K562 (cell line): ENCODE results near the gene CBL. TPM values are rescaled to one million over a fixed set of nuclear protein-coding genes. Genes with fewer than 3 reads are reported as not detected.

Experiments used
- ATAC-seq: fragments of 200-7000 bp; cut with Tn5 transposase; 3 replicates; pipeline ENCODE4 v1.9.1; 2020; ENCODE audit warnings: moderate library complexity
- BruUV-seq: library from RNA; stranded (reverse); fragments of 400-500 nt; replicated peaks from 2 replicates; lab custom pipeline; 2021; lab: Mats Ljungman, UMichigan
- CTCF ChIA-PET: fragments of 300-600 bp; formaldehyde crosslinking; extraction: SDS; loops from one replicate; lab custom pipeline; 2021; ENCODE audit warnings: low intra/inter-chr PET ratio; lab: Yijun Ruan, JAX
- POLR2A ChIA-PET: fragments of 300-600, 350-650 bp; sonication (Branson Sonifier 250); formaldehyde crosslinking; extraction: SDS; loops from one replicate; lab custom pipeline; 2021; ENCODE audit warnings: antibody characterized with exemption, inconsistent platforms; lab: Yijun Ruan, JAX
- DNase-seq, 4 experiments: peaks; one replicate each; pipeline versions ENCODE4 v3.0.0 to v3.0.0-alpha.2; 2011 to 2018; ENCODE audit warnings: low spot score in 3 of 4, mixed read lengths in 3 of 4; ENCODE audit errors: extremely low read depth in 1 of 4
- FAIRE-seq: peaks from 2 replicates; lab custom pipeline; 2011; peaks lifted over from hg19 to GRCh38; lab: Jason Lieb, UNC
- H2AFZ ChIP-seq: 2 replicates; pipeline ENCODE4 v1.6.0; 2011; ENCODE audit warnings: low read depth, low read length, control low read depth, inconsistent platforms
- H3K27ac ChIP-seq: fragments of 200-600 bp; 3 replicates; pipeline ENCODE4 v1.8.0; 2011; ENCODE audit warnings: low read depth, mild to moderate bottlenecking, control low read depth, inconsistent platforms, low read length, moderate library complexity, mixed read lengths; ENCODE audit errors: extremely low read depth
- H3K27me3 ChIP-seq, 2 experiments: fragments of 300-600 bp in 1 of 2; 2 replicates in 1 of 2; 3 replicates in 1 of 2; pipeline versions ENCODE4 v1.6.0 to v1.8.0; 2011; ENCODE audit warnings: inconsistent platforms in 2 of 2, low read length in 2 of 2, mild to moderate bottlenecking in 1 of 2, mixed read lengths in 1 of 2, moderate library complexity in 1 of 2; ENCODE audit not compliant: control insufficient read depth in 2 of 2, insufficient read depth in 2 of 2
- H3K36me3 ChIP-seq: fragments of 300-600 bp; 3 replicates; pipeline ENCODE4 v1.8.0; 2011; ENCODE audit warnings: mild to moderate bottlenecking, low read length, inconsistent platforms; ENCODE audit not compliant: control insufficient read depth, insufficient read depth
- H3K4me1 ChIP-seq, 2 experiments: fragments of 200-600 bp in 1 of 2; replicated peaks in 1 of 2; 2 replicates in 1 of 2; 3 replicates in 1 of 2; pipeline versions ENCODE4 v1.5.1 to v1.8.0; 2011; ENCODE audit warnings: inconsistent platforms in 2 of 2, low read length in 2 of 2, mild to moderate bottlenecking in 1 of 2, mixed read lengths in 1 of 2, moderate library complexity in 1 of 2; ENCODE audit not compliant: control insufficient read depth in 2 of 2, insufficient read depth in 2 of 2
- H3K4me2 ChIP-seq: 2 replicates; pipeline ENCODE4 v1.6.1; 2011; ENCODE audit warnings: low read length, control low read depth, inconsistent platforms, mixed read lengths; ENCODE audit not compliant: insufficient read depth
- H3K4me3 ChIP-seq: fragments of 200-600 bp; sonication (generic), shearing (Covaris generic); 2 replicates; pipeline ENCODE4 v1.5.1; 2016; ENCODE audit warnings: control low read depth, inconsistent platforms
- H3K79me2 ChIP-seq: fragments of 200-600 bp; 3 replicates; pipeline ENCODE4 v1.8.0; 2011; ENCODE audit warnings: low read length, inconsistent platforms; ENCODE audit not compliant: control insufficient read depth, insufficient read depth
- H3K9ac ChIP-seq, 2 experiments: 2 replicates each; pipeline versions ENCODE4 v1.6.0 to v1.6.1; 2011; ENCODE audit warnings: low read depth in 2 of 2, low read length in 2 of 2, control low read depth in 1 of 2, inconsistent platforms in 1 of 2, mild to moderate bottlenecking in 1 of 2, mixed read lengths in 1 of 2; ENCODE audit not compliant: insufficient read depth in 1 of 2
- H3K9me1 ChIP-seq: one replicate; pipeline ENCODE4 v1.6.0; 2011; ENCODE audit warnings: inconsistent platforms, mild to moderate bottlenecking, low read length, moderate library complexity; ENCODE audit not compliant: control insufficient read depth, insufficient read depth
- H3K9me3 ChIP-seq: replicated peaks from 2 replicates; pipeline ENCODE4 v1.5.1; 2011; ENCODE audit warnings: low read depth, low read length, inconsistent platforms; ENCODE audit not compliant: control insufficient read depth, insufficient read depth
- H4K20me1 ChIP-seq: replicated peaks from 2 replicates; pipeline ENCODE4 v1.6.1; 2011; ENCODE audit warnings: low read length, inconsistent platforms, mixed read lengths; ENCODE audit not compliant: control insufficient read depth, insufficient read depth
- ARID2 ChIP-seq: fragments of 450-650 bp; IDR thresholded peaks from 2 replicates; pipeline ENCODE4 v1.6.1; 2017; ENCODE audit warnings: antibody characterized with exemption, mild to moderate bottlenecking
- CREBBP ChIP-seq: IDR thresholded peaks from one replicate; pipeline ENCODE4 v1.6.1; 2012; ENCODE audit warnings: low read depth, mild to moderate bottlenecking, control low read depth, inconsistent platforms, low read length
- HNRNPUL1 ChIP-seq: fragments of 200-400 bp; formaldehyde crosslinking; IDR thresholded peaks from 2 replicates; pipeline ENCODE4 v1.6.1; 2017; ENCODE audit warnings: low read length
- KLF10 ChIP-seq: fragments of 250-450 bp; sonication (Bioruptor Pico); IDR thresholded peaks from 2 replicates; pipeline ENCODE4 v1.6.1; 2021; ENCODE audit warnings: matching md5 sums
- LARP7 ChIP-seq: fragments of 450-650 bp; IDR thresholded peaks from 2 replicates; pipeline ENCODE4 v1.6.1; 2016
- MYC ChIP-seq, 2 experiments: fragments of 250-450 bp in 1 of 2; sonication (Bioruptor Pico) in 1 of 2; IDR thresholded peaks; 2 replicates each; pipeline versions ENCODE4 v1.5.1 to v1.6.1; 2012 to 2021; ENCODE audit warnings: low read depth in 2 of 2, borderline replicate concordance in 1 of 2, improper control_type of control experiment in 1 of 2, low read length in 1 of 2, mild to moderate bottlenecking in 1 of 2, moderate library complexity in 1 of 2
- NR4A1 ChIP-seq, 2 experiments: fragments of 250-450 bp in 1 of 2; fragments of 450-650 bp in 1 of 2; sonication (Bioruptor Pico) in 1 of 2; IDR thresholded peaks; 2 replicates each; pipeline versions ENCODE4 v1.4.0 to v1.6.1; 2016 to 2020; ENCODE audit warnings: mild to moderate bottlenecking in 2 of 2, missing compliant biosample characterization in 1 of 2, missing genetic modification characterization in 1 of 2, moderate library complexity in 1 of 2
- SPI1 ChIP-seq: IDR thresholded peaks from 2 replicates; pipeline ENCODE4 v1.6.1; 2011; ENCODE audit warnings: low read depth, low read length, control low read depth, borderline replicate concordance
- TSC22D4 ChIP-seq: fragments of 450-650 bp; IDR thresholded peaks from 2 replicates; pipeline ENCODE4 v1.6.1; 2016; ENCODE audit warnings: missing genetic modification characterization, missing biosample characterization, control low read depth
- ZNF274 ChIP-seq: IDR thresholded peaks from 2 replicates; pipeline ENCODE4 v1.6.1; 2011; ENCODE audit warnings: low read depth, mild to moderate bottlenecking, low read length, moderate library complexity, borderline replicate concordance
- ZNF316 ChIP-seq: fragments of 450-650 bp; IDR thresholded peaks from 2 replicates; pipeline ENCODE4 v1.6.1; 2016
- ZNF395 ChIP-seq: fragments of 200-800 bp; sonication (Bioruptor generic); IDR thresholded peaks from 2 replicates; pipeline ENCODE4 v1.6.1; 2017; ENCODE audit warnings: missing genetic modification characterization, missing compliant biosample characterization
- ZNF398 ChIP-seq: fragments of 250-450 bp; sonication (Bioruptor Pico); IDR thresholded peaks from 2 replicates; pipeline ENCODE4 v1.8.0; 2021; ENCODE audit warnings: moderate library complexity, mild to moderate bottlenecking, inconsistent platforms
- ZNF639 ChIP-seq, 2 experiments: fragments of 200-800 bp in 1 of 2; sonication (Bioruptor generic) in 1 of 2; sonication (generic) in 1 of 2; formaldehyde crosslinking in 1 of 2; IDR thresholded peaks in 1 of 2; conservative IDR thresholded peaks in 1 of 2; 2 replicates each; pipeline versions ENCODE4 v1.5.0 to v1.6.1; 2016 to 2020; ENCODE audit warnings: missing compliant biosample characterization in 1 of 2, missing genetic modification characterization in 1 of 2, missing genetic modification reagents in 1 of 2
- ZNF778 ChIP-seq: fragments of 450-650 bp; formaldehyde crosslinking; IDR thresholded peaks from 2 replicates; pipeline ENCODE4 v1.4.0; 2020; ENCODE audit warnings: mild to moderate bottlenecking, moderate library complexity
- ZNF79 ChIP-seq: fragments of 250-450 bp; sonication (Bioruptor Pico); IDR thresholded peaks from 2 replicates; pipeline ENCODE4 v1.4.0; 2020; ENCODE audit warnings: low read depth, mild to moderate bottlenecking, moderate library complexity
- WGBS: fragments of 100-300 bp; shearing (Covaris generic); methylation state at CpG from one replicate; pipeline ENCODE4 v1.1.6; 2016; ENCODE audit warnings: low coverage, mixed read lengths; ENCODE audit not compliant: insufficient coverage; ENCODE audit errors: missing lambda C conversion rate; 5-methylcytosine and 5-hydroxymethylcytosine counted together
- in situ Hi-C: fragments of 300-500 bp; cut with MboI; formaldehyde crosslinking; loops from 4 replicates; pipeline ENCODE4 v1.15.0; 2018; ENCODE audit warnings: inconsistent platforms, mixed read lengths
- intact Hi-C: fragments of 100-400 bp; cut with micrococcal nuclease; formaldehyde crosslinking; loops from 2 replicates; pipeline ENCODE4 v1.14.2; 2022
- polyA plus RNA-seq, 8 experiments: library from polyadenylated mRNA; depleted of rRNA in 4 of 8; stranded (reverse) in 5 of 8; unstranded in 3 of 8; fragments of >200 nt; fragmentation: Nextera tagmentation in 2 of 8; fragmentation: Illumina TruSeq in 1 of 8; extraction: Ambion mirVana in 2 of 8; extraction: Trizol in 1 of 8; gene quantifications; 2 replicates each; pipeline versions ENCODE4 v1.2.1 to v1.2.3, GENCODE V29; 2011 to 2014; ENCODE audit warnings: inconsistent platforms in 1 of 8, missing spikeins in 1 of 8
- total RNA-seq, 7 experiments: library from RNA; depleted of rRNA in 6 of 7; stranded (reverse); fragments of >200 nt in 6 of 7; fragmentation: Illumina TruSeq in 2 of 7; extraction: Trizol in 2 of 7; gene quantifications; 2 replicates each; pipeline versions ENCODE4 v1.2.1 to v1.2.3, GENCODE V29; 2011 to 2021; ENCODE audit warnings: low replicate concordance in 1 of 7

The CBL gene
- total and polyA plus RNA-seq, 9 of the 15 experiments (the other 6 are each of a cell fraction or from before 2014, with no cell fraction given) = 3.2 to 24.9 (median 9.9) TPM

- FAIRE-seq (peak; percentile 100), ATAC-seq (peak; percentile 92)
- TF ChIP-seq ZNF778 (CRISPR knock-in tag) (no peak), NR4A1 (CRISPR knock-in tag; IDR thresholded peaks at IDR 0.05) (no peak), NR4A1 (tag; IDR thresholded peaks at IDR 0.05) (no peak), LARP7 (no peak), MYC (IDR thresholded peaks at IDR 0.05; ENCODE audit: low read depth, low read length) (no peak; the same call in 1 of the 2 replicates), MYC (CRISPR knock-in tag; IDR thresholded peaks at IDR 0.05; ENCODE audit: borderline replicate concordance, low read depth) (no peak), ZNF79 (CRISPR knock-in tag) (no peak), SPI1 (no peak), ZNF274 (no peak), ZNF398 (no peak), ZNF316 (no peak), CREBBP (no peak), KLF10 (CRISPR knock-in tag) (no peak), HNRNPUL1 (no peak), ZNF639 (CRISPR knock-in tag; conservative IDR thresholded peaks at IDR 0.05 in 1 of 2, IDR thresholded peaks at IDR 0.05 in 1 of 2) (no peak), ZNF395 (0 out of 2 replicates have a peak, but pooled peaks have one; percentile 25), TSC22D4 (no peak), ARID2 (no peak)
These were observed 128.2 kb downstream of the CBL start, which contains the start of gene RNF26 for GRCh38 chr11:119334174-119334930. RNF26 (plus strand) TSS chr11:119334527; CDS start chr11:119335123, 596 bp downstream.

More at GRCh38 chr11:119334174-119334930, 128.2 kb downstream of the CBL start, which contains the start of gene RNF26:
- Histone ChIP-seq H3K9me3 (no peaks in the 10 kb centered on the region), H3K4me1 (peaks cover 20 to 44% of the 10 kb centered on the region in 2 experiments; a peak in 4 of 5 replicates), H3K9me1 (no peaks in the 10 kb centered on the region), H3K9ac (peak within 1 kb of the TSS; percentile 88 to 97), H3K27me3 (no peaks in the 10 kb centered on the region), H3K36me3 (peaks cover 17% of the 10 kb centered on the region; the same call in 1 of the 3 replicates), H3K79me2 (peaks cover 30% of the 10 kb centered on the region), H4K20me1 (no peaks in the 10 kb centered on the region), H3K4me3 (peak within 1 kb of the TSS; percentile 61), H2AFZ (peak within 1 kb of the TSS; percentile 93), H3K4me2 (peak within 1 kb of the TSS; percentile 95), H3K27ac (peak within 1 kb of the TSS; percentile 76)
- WGBS = 1% methylated on average over 42 of the region's 54 CpGs
- in situ Hi-C loops = no loop called here
- no TSS peak for BruUV-seq
- ChIA-PET POLR2A (interaction anchor here (0.6 to 1.0 kb wide), 4 partner anchors 11 to 1612 kb away, joined by 4 to 6 read pairs (median 4); partner anchors contain the start of gene MCAM), CTCF (no interaction called here)
- intact Hi-C loops = no loop called here
- DNase-seq = peak; percentile 98 to 100 (median 99)
